NB4 (cell line): ENCODE measurements around the gene BRPF1.

Experiments
- POLR2A ChIP-seq: IDR thresholded peaks from 2 replicates; pipeline ENCODE4 v1.6.1; 2011; ENCODE audit warnings: mild to moderate bottlenecking; ENCODE audit not compliant: insufficient read length; ENCODE audit errors: extremely low read depth
- TF ChIP-seq, protein P1 (sequence below): IDR thresholded peaks from one replicate; pipeline ENCODE4 v1.5.1; 2012; ENCODE audit warnings: low read depth, low read length
- TF ChIP-seq, protein P2 (sequence below): IDR thresholded peaks from 2 replicates; pipeline ENCODE4 v1.6.1; 2011; ENCODE audit warnings: low read depth, low read length

DNA sequence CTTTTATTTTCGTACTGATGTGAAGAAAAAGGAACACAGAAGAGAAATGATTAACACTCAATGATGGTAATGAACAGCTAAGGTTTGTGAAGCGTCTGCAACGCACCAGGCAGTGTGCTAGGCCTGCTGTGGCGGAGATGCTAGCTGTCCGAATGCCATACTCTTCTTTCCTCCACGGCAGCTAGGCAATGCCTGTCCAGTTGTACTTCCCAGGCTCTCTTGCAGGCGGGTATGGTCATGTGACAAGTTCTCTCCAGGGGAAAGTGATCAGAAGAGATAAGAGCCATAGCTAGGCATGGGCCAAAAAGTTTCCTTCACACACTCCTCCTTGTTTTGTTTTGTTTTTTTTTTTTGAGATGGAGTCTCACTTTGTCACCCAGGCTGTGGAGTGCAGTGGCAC is 54.1 kb downstream of the BRPF1 start:
- TF ChIP-seq, protein P1, sequence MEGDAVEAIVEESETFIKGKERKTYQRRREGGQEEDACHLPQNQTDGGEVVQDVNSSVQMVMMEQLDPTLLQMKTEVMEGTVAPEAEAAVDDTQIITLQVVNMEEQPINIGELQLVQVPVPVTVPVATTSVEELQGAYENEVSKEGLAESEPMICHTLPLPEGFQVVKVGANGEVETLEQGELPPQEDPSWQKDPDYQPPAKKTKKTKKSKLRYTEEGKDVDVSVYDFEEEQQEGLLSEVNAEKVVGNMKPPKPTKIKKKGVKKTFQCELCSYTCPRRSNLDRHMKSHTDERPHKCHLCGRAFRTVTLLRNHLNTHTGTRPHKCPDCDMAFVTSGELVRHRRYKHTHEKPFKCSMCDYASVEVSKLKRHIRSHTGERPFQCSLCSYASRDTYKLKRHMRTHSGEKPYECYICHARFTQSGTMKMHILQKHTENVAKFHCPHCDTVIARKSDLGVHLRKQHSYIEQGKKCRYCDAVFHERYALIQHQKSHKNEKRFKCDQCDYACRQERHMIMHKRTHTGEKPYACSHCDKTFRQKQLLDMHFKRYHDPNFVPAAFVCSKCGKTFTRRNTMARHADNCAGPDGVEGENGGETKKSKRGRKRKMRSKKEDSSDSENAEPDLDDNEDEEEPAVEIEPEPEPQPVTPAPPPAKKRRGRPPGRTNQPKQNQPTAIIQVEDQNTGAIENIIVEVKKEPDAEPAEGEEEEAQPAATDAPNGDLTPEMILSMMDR: no peak
- TF ChIP-seq POLR2A: no peak
- TF ChIP-seq, protein P2, sequence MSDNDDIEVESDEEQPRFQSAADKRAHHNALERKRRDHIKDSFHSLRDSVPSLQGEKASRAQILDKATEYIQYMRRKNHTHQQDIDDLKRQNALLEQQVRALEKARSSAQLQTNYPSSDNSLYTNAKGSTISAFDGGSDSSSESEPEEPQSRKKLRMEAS: no peak
